Neural cell (in vitro differentiated cells): ENCODE results near the gene SEMA6A.

Source experiments
- CTCF ChIP-seq: fragments of 450-650 bp; IDR thresholded peaks from 2 replicates; pipeline ENCODE4 v1.5.1; 2014; ENCODE audit warnings: antibody characterized with exemption, mild to moderate bottlenecking, moderate library complexity; ENCODE audit not compliant: poor library complexity, severe bottlenecking
- EP300 ChIP-seq: fragments of 450-650 bp; conservative IDR thresholded peaks from 2 replicates; pipeline ENCODE4 v1.6.1; 2014; ENCODE audit warnings: antibody characterized with exemption, mild to moderate bottlenecking, moderate library complexity; ENCODE audit not compliant: poor library complexity, severe bottlenecking
- EZH2 ChIP-seq: fragments of 200-600, 300-800 bp; shearing (Covaris generic), sonication (generic); IDR thresholded peaks from 2 replicates; pipeline ENCODE4 v1.6.1; 2014; ENCODE audit warnings: antibody characterized with exemption, low read length, borderline replicate concordance, mild to moderate bottlenecking; ENCODE audit not compliant: insufficient read depth, poor library complexity, severe bottlenecking
- MXI1 ChIP-seq: fragments of 450-650 bp; conservative IDR thresholded peaks from 2 replicates; pipeline ENCODE4 v1.6.1; 2014; ENCODE audit warnings: antibody characterized with exemption, mild to moderate bottlenecking; ENCODE audit not compliant: poor library complexity, severe bottlenecking
- POLR2AphosphoS5 ChIP-seq: IDR thresholded peaks from 2 replicates; pipeline ENCODE4 v1.6.1; 2012
- RAD21 ChIP-seq: fragments of 450-650 bp; conservative IDR thresholded peaks from 2 replicates; pipeline ENCODE4 v1.6.1; 2014; ENCODE audit warnings: antibody characterized with exemption, mild to moderate bottlenecking, moderate library complexity
- REST ChIP-seq: IDR thresholded peaks from 2 replicates; pipeline ENCODE4 v1.6.1; 2012; ENCODE audit warnings: borderline replicate concordance
- SMC3 ChIP-seq: fragments of 450-650 bp; conservative IDR thresholded peaks from 2 replicates; pipeline ENCODE4 v1.6.1; 2014; ENCODE audit warnings: antibody characterized with exemption, mild to moderate bottlenecking, moderate library complexity; ENCODE audit not compliant: poor library complexity
- TAF1 ChIP-seq: IDR thresholded peaks from 2 replicates; pipeline ENCODE4 v1.6.1; 2012; ENCODE audit warnings: low read depth

DNA sequence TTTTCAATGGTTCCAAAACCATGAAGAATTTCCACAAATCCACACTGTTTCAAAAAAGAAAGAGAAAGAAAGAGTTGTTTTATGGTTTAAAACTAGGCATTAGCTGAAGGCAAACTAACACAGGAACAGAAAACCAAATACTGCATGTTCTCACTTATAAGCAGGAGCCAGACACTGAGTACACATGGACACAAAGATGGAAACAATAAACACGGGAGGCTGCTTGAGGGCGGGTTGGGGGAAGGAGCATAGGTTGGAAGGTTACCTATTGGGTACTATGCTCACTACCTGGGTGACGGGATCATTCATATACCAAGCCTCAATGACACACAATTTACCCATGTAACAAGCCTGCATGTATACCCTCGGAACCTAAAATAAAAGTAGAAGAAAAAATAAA lies 45.0 kb downstream of the SEMA6A start:
- no peak for TF ChIP-seq CTCF
- no peak for TF ChIP-seq EZH2
- TF ChIP-seq POLR2AphosphoS5, result no peak
- TF ChIP-seq REST, result no peak
- TF ChIP-seq RAD21, result no peak
- no peak for TF ChIP-seq SMC3
- TF ChIP-seq EP300, result no peak
- no peak for TF ChIP-seq TAF1
- no peak for TF ChIP-seq MXI1
